GM20431 (cell line): Measurements from ENCODE around the gene SZT2.
"Not testable (repeated sequence)": the region's sequence is repeated elsewhere in the genome, so short reads cannot be mapped to it uniquely, and the experiment has no call there.

Source experiments
- in situ Hi-C: fragments of 300-500 bp; cut with MseI, MboI; formaldehyde crosslinking; loops from one replicate; pipeline ENCODE4 v1.15.0; 2020; ENCODE audit warnings: low sequenced_read_pairs; ENCODE audit not compliant: unreplicated experiment

Gene SZT2

DNA sequence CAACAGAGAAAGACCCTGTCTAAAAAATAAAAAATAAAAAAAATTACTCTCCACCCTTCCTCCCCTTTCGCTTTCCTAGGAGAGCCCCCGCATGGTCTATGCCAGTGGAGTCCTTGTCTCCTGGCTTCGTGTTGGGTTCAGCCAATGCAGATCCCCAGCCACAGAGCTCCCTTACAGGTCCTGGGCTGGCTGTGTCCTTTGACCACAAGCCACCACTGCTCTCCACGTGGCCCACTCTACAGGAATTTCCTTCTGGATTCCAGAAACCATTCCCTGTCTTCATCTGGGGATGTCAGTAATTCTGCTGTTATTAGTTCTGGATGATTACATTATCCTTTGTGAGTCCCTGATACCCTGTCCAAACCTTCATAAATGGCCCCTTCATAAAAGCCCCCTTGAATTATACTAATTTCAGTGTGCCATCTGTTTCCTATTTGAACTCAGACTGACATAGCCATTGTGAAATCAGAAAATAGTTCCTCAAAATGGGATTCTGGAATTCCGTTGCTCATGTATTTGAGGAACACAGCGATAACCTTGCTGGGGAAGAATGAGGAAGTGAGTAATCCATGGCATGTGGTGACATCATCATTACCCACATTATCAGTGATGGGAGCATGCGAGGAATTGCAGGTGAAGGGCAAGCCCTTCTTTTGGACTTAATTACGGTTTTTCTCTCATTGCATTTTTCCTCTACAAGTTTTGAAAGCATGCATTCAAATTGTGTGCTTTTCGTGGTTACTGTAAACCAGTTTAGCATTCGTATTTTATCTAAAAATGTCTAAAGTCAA, 86.1 kb downstream of the SZT2 start:
- in situ Hi-C loops: not testable (repeated sequence)

DNA sequence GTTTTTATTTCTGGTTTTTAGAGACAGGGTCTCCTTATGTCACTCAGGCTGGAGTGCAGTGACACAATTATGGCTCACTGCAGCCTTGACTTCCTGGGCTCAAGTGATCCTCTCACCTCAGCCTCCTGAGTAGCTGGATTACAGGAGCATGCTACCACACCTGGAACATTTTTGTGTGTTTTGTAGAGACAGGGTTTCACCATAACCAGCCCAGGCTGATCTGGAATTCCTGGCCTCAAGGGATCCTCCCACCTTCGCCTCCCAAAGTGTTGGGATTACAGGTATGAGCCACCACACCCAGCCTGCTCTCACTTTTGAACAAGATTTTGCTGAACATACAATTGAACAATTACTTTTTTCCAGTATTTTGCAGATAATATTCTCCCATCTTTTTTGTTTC, 88.0 kb downstream of the SZT2 start:
- in situ Hi-C loops: no loop called here

DNA sequence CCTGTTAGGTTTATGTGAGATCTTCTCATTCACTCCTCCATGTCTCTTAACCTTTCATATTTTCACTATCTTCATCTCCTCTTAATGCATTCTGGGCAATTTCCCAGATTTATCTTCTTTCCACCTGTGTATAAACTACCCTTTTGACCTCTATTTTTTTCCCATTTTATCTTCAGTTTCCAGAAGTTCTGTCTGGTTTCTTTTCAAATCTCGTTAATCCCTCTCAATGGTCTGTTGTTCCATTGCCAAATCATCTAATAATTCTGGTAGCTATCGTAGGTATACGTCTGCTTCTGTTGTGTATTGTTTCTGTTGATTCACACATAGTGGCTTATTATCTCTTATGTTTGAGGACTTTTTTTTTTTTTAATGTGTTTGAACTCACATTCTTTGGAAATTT, 89.7 kb downstream of the SZT2 start:
- in situ Hi-C loops: no loop called here

DNA sequence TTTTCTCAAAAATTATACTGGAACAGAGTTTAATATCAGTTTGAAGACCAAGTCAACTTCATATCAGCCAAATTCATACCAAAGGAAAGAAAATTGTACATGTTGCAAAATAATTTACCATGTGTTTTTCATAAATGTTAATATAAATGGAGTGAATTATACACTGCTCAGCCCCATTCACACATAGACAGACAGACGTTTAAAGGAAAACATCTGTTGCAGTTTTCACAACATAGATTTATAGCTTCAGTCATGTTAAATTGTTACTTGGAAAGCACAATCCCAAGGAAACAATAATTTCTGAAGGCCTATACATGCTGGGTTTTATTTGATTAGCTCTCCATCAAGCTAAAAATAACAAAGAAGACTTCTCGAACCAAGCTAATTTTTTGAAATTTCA, 91.8 kb downstream of the SZT2 start:
- in situ Hi-C loops: no loop called here

DNA sequence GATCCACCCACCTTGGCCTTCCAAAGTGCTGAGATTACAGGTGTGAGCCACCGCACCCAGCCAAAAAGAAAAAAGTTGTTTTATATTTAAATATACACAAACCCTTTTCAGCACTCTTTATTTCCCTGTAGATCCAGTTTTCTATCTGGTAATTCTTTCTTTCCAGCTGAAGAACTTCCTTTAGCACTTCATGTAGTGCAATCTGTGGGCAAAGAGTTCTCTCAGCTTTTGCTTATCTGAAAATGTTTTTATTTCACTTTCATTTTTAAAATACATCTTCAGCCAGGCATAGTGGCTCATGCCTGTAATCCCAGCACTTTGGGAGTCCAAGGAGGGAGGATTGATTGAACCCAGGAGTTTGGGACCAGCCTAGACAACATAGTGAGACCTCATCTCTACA, 92.5 kb downstream of the SZT2 start:
- in situ Hi-C loops: no loop called here

DNA sequence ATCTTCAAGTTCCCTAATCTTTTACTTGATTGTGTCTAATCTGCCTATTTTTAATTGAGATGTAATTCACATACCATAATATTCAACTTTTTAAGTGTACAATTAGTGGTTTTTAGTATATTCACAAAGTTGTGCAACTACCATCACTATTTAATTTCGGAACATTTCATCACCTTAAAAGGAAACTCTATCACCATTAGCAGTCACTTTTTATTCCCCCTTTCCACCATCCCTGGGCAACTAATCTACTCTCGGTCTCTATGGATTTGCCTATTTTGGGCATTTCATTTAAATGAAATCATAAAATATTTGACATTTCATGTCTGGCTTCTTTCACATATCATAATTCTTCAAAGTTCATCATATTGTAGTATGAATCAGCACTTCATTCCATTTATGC, 94.7 kb downstream of the SZT2 start:
- in situ Hi-C loops: no loop called here

- in situ Hi-C loops: no loop called here
Observed at GRCh38 chr1:43488165-43488564, 98.5 kb downstream of the SZT2 start.

DNA sequence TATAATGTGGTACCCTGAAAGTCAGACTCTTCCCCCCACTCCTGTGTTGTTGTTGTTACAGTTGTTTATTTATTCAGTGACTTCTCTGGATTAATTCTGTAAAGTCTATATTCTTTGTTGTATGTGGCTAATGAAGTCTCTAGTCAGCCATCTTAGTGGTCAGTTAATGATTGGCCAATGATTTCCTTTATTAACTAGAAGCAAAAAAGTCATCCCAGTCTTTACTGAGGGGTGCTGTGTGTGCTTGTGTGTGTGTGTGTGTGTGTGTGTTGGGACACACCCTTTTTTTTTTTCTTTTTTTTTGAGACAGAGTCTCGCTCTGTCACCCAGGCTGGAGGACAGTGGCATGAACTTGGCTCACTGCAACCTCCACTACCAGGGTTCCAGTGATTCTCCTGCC, 101.4 kb downstream of the SZT2 start:
- in situ Hi-C loops: no loop called here

DNA sequence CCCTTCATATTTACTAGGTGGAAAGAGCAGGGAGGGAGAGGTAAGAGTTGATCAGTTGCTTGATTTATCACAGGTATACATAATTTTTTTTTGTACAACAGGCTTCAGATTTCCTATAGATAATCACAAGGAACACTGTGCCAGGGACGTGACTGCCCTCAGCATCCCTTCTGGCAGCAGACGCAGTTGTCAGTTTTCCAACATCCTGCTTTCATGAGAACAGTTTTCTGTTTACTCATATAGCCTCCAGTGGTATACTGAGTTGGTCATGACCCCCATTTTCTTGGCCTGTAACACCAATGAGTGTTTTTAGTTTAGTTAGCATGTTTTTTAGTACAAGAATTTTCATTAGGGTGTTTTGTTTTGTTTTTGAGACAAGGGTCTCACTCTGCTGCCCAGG, 103.1 kb downstream of the SZT2 start:
- in situ Hi-C loops: no loop called here

- in situ Hi-C loops: no loop called here
Observed at GRCh38 chr1:43493661-43494450, 104.2 kb downstream of the SZT2 start.

GRCh38 chr1:43495204-43495603, 105.5 kb downstream of the SZT2 start:
- in situ Hi-C loops: no loop called here

DNA sequence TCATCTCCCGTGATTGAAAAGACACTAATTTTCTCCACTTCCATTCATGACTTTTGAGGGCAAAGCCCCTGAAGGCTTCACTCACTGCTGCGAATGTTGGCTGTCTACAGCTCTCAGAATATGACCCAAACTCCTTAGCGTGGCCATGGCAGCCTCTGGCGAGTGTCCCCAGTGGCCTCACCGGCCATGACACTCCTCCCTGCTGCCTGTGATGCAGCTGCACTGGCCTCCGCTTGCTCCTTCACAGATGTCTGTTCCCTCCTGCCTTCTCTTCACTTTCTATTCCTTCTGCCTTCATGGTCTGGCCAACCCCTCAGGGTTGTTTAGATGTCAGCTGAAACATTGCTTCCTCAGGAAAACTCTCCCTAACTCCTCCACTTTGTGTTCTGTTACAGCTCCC, 110.2 kb downstream of the SZT2 start:
- in situ Hi-C loops: no loop called here

GRCh38 chr1:43501806-43502205, 112.1 kb downstream of the SZT2 start:
- in situ Hi-C loops: not testable (repeated sequence)

GRCh38 chr1:43503534-43503933, 113.8 kb downstream of the SZT2 start:
- in situ Hi-C loops: no loop called here
